ENCODE results near the gene PRSS56. TPM values are rescaled to one million over a fixed set of nuclear protein-coding genes. Genes with fewer than 3 reads are reported as not detected.
A peak's percentile ranks its signal among the peaks of the same experiment; 100 is the strongest.

PRSS56 gene
- total RNA-seq, 1 experiment from 2014 or later: not detected

- no peaks in the 10 kb centered on the region for H3K9me3 Mint-ChIP-seq (ENCODE audit: unreplicated experiment)
- no peaks in the 10 kb centered on the region for H3K27me3 ChIP-seq (replicated peaks; ENCODE audit: control insufficient read depth, insufficient read depth, low read length)
- H3K4me1 Mint-ChIP-seq (ENCODE audit: low read depth, unreplicated experiment): no peaks in the 10 kb centered on the region
- no peaks in the 10 kb centered on the region for H3K36me3 Mint-ChIP-seq (ENCODE audit: insufficient read depth, unreplicated experiment)
- TF ChIP-seq CTCF (IDR thresholded peaks at IDR 0.05; ENCODE audit: insufficient read depth in 1 of 2, low read depth in 1 of 2, low read length in 1 of 2, severe bottlenecking in 1 of 2, unreplicated experiment in 1 of 2): no peak
- no peak overlapping the region for H3K27ac Mint-ChIP-seq (ENCODE audit: unreplicated experiment)
- CTCF ChIA-PET: no interaction called here
- POLR2A ChIA-PET: no interaction called here
- H3K4me3 Mint-ChIP-seq (ENCODE audit: unreplicated experiment): peak overlapping the region; percentile 47
- H3K9me3 ChIP-seq: no peaks in the 10 kb centered on the region
- H3K36me3 ChIP-seq (ENCODE audit: control insufficient read depth, insufficient read depth, low read length): no peaks in the 10 kb centered on the region
- peak overlapping the region; percentile 41 for H3K4me3 ChIP-seq (ENCODE audit: low read depth, low read length)
- H3K27me3 Mint-ChIP-seq (ENCODE audit: insufficient read depth, unreplicated experiment): no peaks in the 10 kb centered on the region
- intact Hi-C loops (cut with micrococcal nuclease; ENCODE audit: unreplicated experiment): no loop called here
- no peak for DNase-seq
- BruUV-seq (replicated peaks): no TSS peak
- no peaks in the 10 kb centered on the region for H3K4me1 ChIP-seq
Measured at GRCh38 chr2:232486558-232487384, 33.4 kb upstream of the PRSS56 start.

GRCh38 chr2:232487385-232488096 lies 32.6 kb upstream of the PRSS56 start, which contains the start of gene ECEL1:
TSS of gene ECEL1 (minus strand) at chr2:232487834. CDS start at chr2:232486653, 1,181 bp downstream.
- peak in 1 of 2 experiments; percentile 40 for DNase-seq
- H3K4me1 ChIP-seq: no peaks in the 10 kb centered on the region
- no peaks in the 10 kb centered on the region for H3K27me3 ChIP-seq (replicated peaks; ENCODE audit: control insufficient read depth, insufficient read depth, low read length)
- ChIA-PET POLR2A (no interaction called here), CTCF (no interaction called here)
- H3K36me3 Mint-ChIP-seq (ENCODE audit: insufficient read depth, unreplicated experiment): no peaks in the 10 kb centered on the region
- peak within 1 kb of the TSS; percentile 41 for H3K4me3 ChIP-seq (ENCODE audit: low read depth, low read length)
- no peak for TF ChIP-seq CTCF (IDR thresholded peaks at IDR 0.05; ENCODE audit: insufficient read depth in 1 of 2, low read depth in 1 of 2, low read length in 1 of 2, severe bottlenecking in 1 of 2, unreplicated experiment in 1 of 2)
- H3K4me3 Mint-ChIP-seq (ENCODE audit: unreplicated experiment): peak within 1 kb of the TSS; percentile 47
- H3K9me3 ChIP-seq: no peaks in the 10 kb centered on the region
- H3K9me3 Mint-ChIP-seq (ENCODE audit: unreplicated experiment): no peaks in the 10 kb centered on the region
- H3K36me3 ChIP-seq (ENCODE audit: control insufficient read depth, insufficient read depth, low read length): no peaks in the 10 kb centered on the region
- no peak within 1 kb of the TSS for H3K27ac Mint-ChIP-seq (ENCODE audit: unreplicated experiment)
- H3K4me1 Mint-ChIP-seq (ENCODE audit: low read depth, unreplicated experiment): no peaks in the 10 kb centered on the region
- intact Hi-C loops (cut with micrococcal nuclease; ENCODE audit: unreplicated experiment): no loop called here
- BruUV-seq (replicated peaks): no TSS peak
- no peaks in the 10 kb centered on the region for H3K27me3 Mint-ChIP-seq (ENCODE audit: insufficient read depth, unreplicated experiment)

- peak in 1 of 2 experiments; percentile 9 for TF ChIP-seq CTCF (IDR thresholded peaks at IDR 0.05; ENCODE audit: insufficient read depth in 1 of 2, low read depth in 1 of 2, low read length in 1 of 2, severe bottlenecking in 1 of 2, unreplicated experiment in 1 of 2)
- Mint-ChIP-seq H3K27ac (ENCODE audit: unreplicated experiment) (no peak overlapping the region), H3K36me3 (ENCODE audit: insufficient read depth, unreplicated experiment) (no peaks in the 10 kb centered on the region), H3K9me3 (ENCODE audit: unreplicated experiment) (no peaks in the 10 kb centered on the region), H3K4me1 (ENCODE audit: low read depth, unreplicated experiment) (no peaks in the 10 kb centered on the region), H3K27me3 (ENCODE audit: insufficient read depth, unreplicated experiment) (no peaks in the 10 kb centered on the region), H3K4me3 (ENCODE audit: unreplicated experiment) (peak overlapping the region; percentile 47)
- no peak for DNase-seq
- H3K36me3 ChIP-seq (ENCODE audit: control insufficient read depth, insufficient read depth, low read length): no peaks in the 10 kb centered on the region
- no TSS peak for BruUV-seq (replicated peaks)
- H3K4me1 ChIP-seq: no peaks in the 10 kb centered on the region
- no peaks in the 10 kb centered on the region for H3K9me3 ChIP-seq
- intact Hi-C loops (cut with micrococcal nuclease; ENCODE audit: unreplicated experiment): no loop called here
- ChIA-PET POLR2A (no interaction called here), CTCF (no interaction called here)
- H3K27me3 ChIP-seq (replicated peaks; ENCODE audit: control insufficient read depth, insufficient read depth, low read length): no peaks in the 10 kb centered on the region
- H3K4me3 ChIP-seq (ENCODE audit: low read depth, low read length): peak overlapping the region; percentile 15
Measured at GRCh38 chr2:232488097-232488711, 32.0 kb upstream of the PRSS56 start.

Data from Caco-2 (cell line).